SK-N-SH (cell line): Measurements from ENCODE around the gene NWD2. TPM values are rescaled to one million over a fixed set of nuclear protein-coding genes. Genes with fewer than 3 reads are reported as not detected.
"Not testable (repeated sequence)": the region's sequence is repeated elsewhere in the genome, so short reads cannot be mapped to it uniquely, and the experiment has no call there.

Experiments used
- CTCF ChIA-PET: fragments of 300-600, 350-600 bp; formaldehyde crosslinking; extraction: SDS; loops from one replicate; lab custom pipeline; 2021; lab: Yijun Ruan, JAX
- POLR2A ChIA-PET: fragments of 350-600 bp; sonication (Branson Sonifier 250); formaldehyde crosslinking; extraction: SDS; loops from one replicate; lab custom pipeline; 2020; ENCODE audit warnings: antibody characterized with exemption, inconsistent platforms; lab: Yijun Ruan, JAX
- DNase-seq: peaks from one replicate; pipeline ENCODE4 v3.0.0; 2012
- H2AFZ ChIP-seq: fragments of 200-600 bp; sonication (generic); 2 replicates; pipeline ENCODE4 v1.8.1; 2016; ENCODE audit warnings: antibody characterized with exemption, mild to moderate bottlenecking, low read depth
- H3F3A ChIP-seq: fragments of 200-600 bp; sonication (generic); replicated peaks from 2 replicates; pipeline ENCODE3; 2016; ENCODE audit warnings: antibody characterized with exemption, mild to moderate bottlenecking; ENCODE audit not compliant: insufficient read depth
- H3K27ac ChIP-seq, 2 experiments: fragments of 200-500 bp in 1 of 2; fragments of 200-600 bp in 1 of 2; sonication (Bioruptor generic) in 1 of 2; sonication (generic), shearing (Covaris generic) in 1 of 2; 2 replicates each; pipeline versions ENCODE4 v1.5.1 to v1.6.1; 2014 to 2016; ENCODE audit warnings: low read depth in 2 of 2, inconsistent platforms in 1 of 2, low read length in 1 of 2, mild to moderate bottlenecking in 1 of 2, mixed read lengths in 1 of 2
- H3K27me3 ChIP-seq: fragments of 200-600 bp; sonication (generic), shearing (Covaris generic); 2 replicates; pipeline ENCODE4 v1.6.1; 2016; ENCODE audit warnings: mixed run types; ENCODE audit not compliant: insufficient read depth
- H3K36me3 ChIP-seq, 2 experiments: fragments of 200-500 bp in 1 of 2; fragments of 200-600 bp in 1 of 2; sonication (Bioruptor generic) in 1 of 2; sonication (generic) in 1 of 2; replicated peaks in 1 of 2; 2 replicates each; pipeline versions ENCODE3 to v1.5.1; 2014 to 2016; ENCODE audit warnings: low read length in 1 of 2, mild to moderate bottlenecking in 1 of 2; ENCODE audit not compliant: insufficient read depth in 2 of 2, control insufficient read depth in 1 of 2
- H3K4me1 ChIP-seq, 2 experiments: fragments of 200-500 bp in 1 of 2; fragments of 200-600 bp in 1 of 2; sonication (Bioruptor generic) in 1 of 2; sonication (generic), shearing (Covaris generic) in 1 of 2; 2 replicates each; pipeline versions ENCODE4 v1.5.1 to v1.6.1; 2014 to 2016; ENCODE audit warnings: low read depth in 1 of 2, low read length in 1 of 2, mixed run types in 1 of 2; ENCODE audit not compliant: insufficient read depth in 2 of 2, control insufficient read depth in 1 of 2
- H3K4me2 ChIP-seq: fragments of 200-600 bp; sonication (generic), shearing (Covaris generic); 2 replicates; pipeline ENCODE4 v1.6.1; 2017; ENCODE audit warnings: mixed run types
- H3K4me3 ChIP-seq, 2 experiments: fragments of 200-500 bp in 1 of 2; fragments of 200-600 bp in 1 of 2; sonication (Bioruptor generic) in 1 of 2; sonication (generic), shearing (Covaris generic) in 1 of 2; 2 replicates each; pipeline versions ENCODE4 v1.5.1 to v1.8.1; 2014 to 2016; ENCODE audit warnings: low read depth in 2 of 2, inconsistent platforms in 1 of 2, low read length in 1 of 2, mild to moderate bottlenecking in 1 of 2, mixed read lengths in 1 of 2, moderate library complexity in 1 of 2
- H3K79me2 ChIP-seq: fragments of 200-600 bp; sonication (generic); 2 replicates; pipeline ENCODE4 v1.8.1; 2017; ENCODE audit warnings: mild to moderate bottlenecking; ENCODE audit not compliant: insufficient read depth
- H3K9ac ChIP-seq: fragments of 200-600 bp; sonication (generic); 2 replicates; pipeline ENCODE4 v1.6.1; 2017; ENCODE audit warnings: mixed run types
- H3K9me2 ChIP-seq: fragments of 200-600 bp; sonication (generic); 2 replicates; pipeline ENCODE4 v1.6.1; 2017; ENCODE audit warnings: mixed run types
- H3K9me3 ChIP-seq: fragments of 200-600 bp; sonication (generic); 2 replicates; pipeline ENCODE4 v1.6.1; 2017; ENCODE audit warnings: mixed run types, mild to moderate bottlenecking, moderate library complexity
- H4K20me1 ChIP-seq: fragments of 200-600 bp; sonication (generic); 2 replicates; pipeline ENCODE4 v1.6.1; 2017; ENCODE audit warnings: mild to moderate bottlenecking, mixed run types; ENCODE audit not compliant: insufficient read depth
- EZH2phosphoT487 ChIP-seq: fragments of 200-600 bp; sonication (generic); IDR thresholded peaks from 2 replicates; pipeline ENCODE4 v1.6.1; 2017; ENCODE audit warnings: low read depth, mixed run types, mild to moderate bottlenecking, antibody characterized with exemption, moderate library complexity, borderline replicate concordance
- FOXM1 ChIP-seq: IDR thresholded peaks from 2 replicates; pipeline ENCODE4 v1.4.0; 2012; ENCODE audit warnings: low read depth, mild to moderate bottlenecking
- GABPA ChIP-seq: IDR thresholded peaks from 2 replicates; pipeline ENCODE4 v1.4.0; 2012; ENCODE audit warnings: low read depth, mild to moderate bottlenecking
- MEF2A ChIP-seq: IDR thresholded peaks from 2 replicates; pipeline ENCODE4 v1.4.0; 2012; ENCODE audit warnings: low read depth, borderline replicate concordance
- MXI1 ChIP-seq: IDR thresholded peaks from 2 replicates; pipeline ENCODE4 v1.6.1; 2012; ENCODE audit warnings: mild to moderate bottlenecking, low read depth, low read length, improper control_type of control experiment
- NRF1 ChIP-seq: IDR thresholded peaks from 2 replicates; pipeline ENCODE4 v1.6.1; 2012; ENCODE audit warnings: low read depth, mild to moderate bottlenecking, low read length
- POLR2AphosphoS5 ChIP-seq: IDR thresholded peaks from 2 replicates; pipeline ENCODE4 v1.6.1; 2012; ENCODE audit warnings: low read depth, low read length
- RAD21 ChIP-seq: IDR thresholded peaks from 2 replicates; pipeline ENCODE4 v1.6.1; 2012; ENCODE audit warnings: mild to moderate bottlenecking, low read length
- TCF12 ChIP-seq: IDR thresholded peaks from 2 replicates; pipeline ENCODE4 v1.4.0; 2012
- TEAD4 ChIP-seq: IDR thresholded peaks from 2 replicates; pipeline ENCODE4 v1.4.0; 2012; ENCODE audit warnings: mild to moderate bottlenecking, borderline replicate concordance; ENCODE audit not compliant: insufficient read depth
- YY1 ChIP-seq: IDR thresholded peaks from 2 replicates; pipeline ENCODE4 v1.4.0; 2012; ENCODE audit warnings: low read depth, mild to moderate bottlenecking
- WGBS: methylation state at CpG from one replicate; pipeline ENCODE4 v1.1.6; 2017; ENCODE audit warnings: low lambda C conversion rate; 5-methylcytosine and 5-hydroxymethylcytosine counted together
- polyA plus RNA-seq, 3 experiments: library from polyadenylated mRNA; depleted of rRNA; stranded (reverse); fragments of >200 nt; gene quantifications; 2 replicates each; pipeline ENCODE4 v1.2.3, GENCODE V29; 2012
- TF ChIP-seq, protein P1 (sequence below): IDR thresholded peaks from 2 replicates; pipeline ENCODE4; 2012
- TF ChIP-seq, protein P2 (sequence below): IDR thresholded peaks from 2 replicates; pipeline ENCODE4 v1.4.0; 2012; ENCODE audit warnings: low read depth, borderline replicate concordance

The NWD2 gene
- polyA plus RNA-seq, 1 of the 3 experiments (the other 2 are of a cell fraction), result not detected

DNA sequence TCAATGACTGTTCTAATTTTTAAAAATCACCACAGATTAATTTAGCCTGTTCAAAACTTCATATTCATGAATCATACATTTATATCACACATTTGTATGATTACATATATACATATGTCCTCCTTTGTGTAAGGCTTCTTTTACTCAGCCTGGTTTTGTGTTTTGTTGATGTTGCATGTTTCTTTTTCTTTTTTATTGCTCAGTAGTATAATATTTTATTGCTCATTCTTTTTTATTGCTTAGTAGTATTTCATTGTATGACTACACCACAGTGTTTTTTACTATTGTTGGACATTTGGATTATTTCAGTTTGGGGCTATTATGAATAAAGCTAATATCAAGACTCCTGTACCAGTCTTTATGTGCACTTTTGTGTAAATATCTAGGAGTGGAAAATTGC is 243.1 kb downstream of the NWD2 start (continued):
- TF ChIP-seq TEAD4, result no peak
- TF ChIP-seq RAD21, result no peak
- TF ChIP-seq, all 33 proteins: peak for 0

DNA sequence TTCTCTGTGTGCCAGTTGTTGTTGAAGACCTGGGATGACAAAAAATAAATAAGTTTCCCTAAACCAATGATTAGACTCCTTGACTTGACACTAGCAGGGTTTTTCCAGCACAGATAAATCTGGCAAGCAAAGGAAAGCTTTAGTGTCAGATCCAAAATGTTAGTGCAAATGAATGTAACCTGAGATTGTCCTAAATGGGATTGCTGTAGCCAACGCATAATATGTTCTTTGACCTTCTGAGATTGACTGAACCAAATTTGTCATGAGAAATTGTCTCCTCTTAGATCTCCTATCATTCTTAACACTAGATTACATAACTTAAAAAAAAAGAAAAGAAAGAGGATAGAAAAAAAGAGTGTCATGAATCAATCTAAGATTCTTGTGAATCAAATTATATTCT is 245.2 kb downstream of the NWD2 start:
- TF ChIP-seq GABPA (no peak), MEF2A (no peak), EZH2phosphoT487 (no peak), POLR2AphosphoS5 (no peak), NRF1 (no peak)
- TF ChIP-seq, protein P1, sequence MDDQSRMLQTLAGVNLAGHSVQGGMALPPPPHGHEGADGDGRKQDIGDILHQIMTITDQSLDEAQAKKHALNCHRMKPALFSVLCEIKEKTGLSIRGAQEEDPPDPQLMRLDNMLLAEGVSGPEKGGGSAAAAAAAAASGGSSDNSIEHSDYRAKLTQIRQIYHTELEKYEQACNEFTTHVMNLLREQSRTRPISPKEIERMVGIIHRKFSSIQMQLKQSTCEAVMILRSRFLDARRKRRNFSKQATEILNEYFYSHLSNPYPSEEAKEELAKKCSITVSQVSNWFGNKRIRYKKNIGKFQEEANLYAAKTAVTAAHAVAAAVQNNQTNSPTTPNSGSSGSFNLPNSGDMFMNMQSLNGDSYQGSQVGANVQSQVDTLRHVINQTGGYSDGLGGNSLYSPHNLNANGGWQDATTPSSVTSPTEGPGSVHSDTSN, result no peak
- Histone ChIP-seq H3K27ac (no peak overlapping the region), H2AFZ (no peak overlapping the region), H3K36me3 (no peaks in the 10 kb centered on the region), H3K4me1 (no peaks in the 10 kb centered on the region), H3K9me2 (no peaks in the 10 kb centered on the region), H3F3A (no peaks in the 10 kb centered on the region), H3K9ac (no peak overlapping the region), H3K4me2 (no peak overlapping the region), H3K9me3 (no peaks in the 10 kb centered on the region), H3K4me3 (no peak overlapping the region), H4K20me1 (no peaks in the 10 kb centered on the region), H3K79me2 (no peaks in the 10 kb centered on the region), H3K27me3 (no peaks in the 10 kb centered on the region; the same call in 1 of the 2 replicates)
- no peak for DNase-seq
- CTCF ChIA-PET, result no interaction called here
- POLR2A ChIA-PET, result no interaction called here
- WGBS, result 3% methylated on average over 1 of the region's 1 CpG

DNA sequence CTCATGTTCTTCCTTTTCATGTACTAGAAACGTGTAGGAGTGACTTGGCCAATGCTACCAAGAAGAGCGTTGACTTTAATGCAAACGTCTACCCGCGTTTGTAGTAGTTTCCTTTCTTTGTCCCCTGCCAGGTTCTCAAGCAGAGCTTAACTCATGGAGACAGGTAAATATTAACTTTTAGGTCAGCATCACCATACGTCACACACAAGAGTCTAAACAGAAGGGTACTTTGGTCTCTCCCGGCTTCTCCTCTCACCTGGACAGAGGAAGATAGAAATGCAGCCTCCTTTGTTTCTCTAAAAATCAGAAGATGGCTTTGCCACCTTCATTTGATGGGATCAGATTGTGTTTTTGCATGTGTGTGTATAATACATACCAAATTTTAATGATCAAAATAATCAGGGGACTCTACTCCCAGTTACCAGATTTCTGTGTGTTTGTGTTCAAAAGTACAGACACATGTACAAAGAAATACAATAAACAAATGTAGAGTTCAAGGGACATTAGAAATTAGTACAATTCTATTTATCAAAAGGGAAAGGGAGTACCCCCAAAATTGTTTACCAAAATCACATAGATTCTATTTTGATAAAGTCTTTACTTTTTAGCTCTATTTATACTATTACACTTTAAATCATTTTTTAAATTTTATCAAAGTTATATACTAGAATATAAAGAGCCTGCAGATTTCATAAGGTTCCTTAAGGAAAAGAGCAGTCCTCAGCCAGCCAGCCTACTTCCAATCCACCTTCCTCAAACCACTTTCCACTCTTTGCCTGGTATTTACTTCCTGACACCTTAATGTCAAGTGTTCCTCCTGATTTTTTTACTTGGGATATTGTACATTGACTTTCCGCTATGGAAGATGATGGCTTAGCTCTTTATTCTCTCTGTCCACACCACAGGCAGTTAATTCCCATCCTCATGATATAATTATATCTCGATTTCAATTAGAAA is 246.1 kb downstream of the NWD2 start:
- Histone ChIP-seq H2AFZ (no peak overlapping the region), H3K4me2 (no peak overlapping the region), H3K4me1 (no peaks in the 10 kb centered on the region), H4K20me1 (no peaks in the 10 kb centered on the region), H3K4me3 (no peak overlapping the region), H3F3A (no peaks in the 10 kb centered on the region), H3K9me2 (no peaks in the 10 kb centered on the region), H3K36me3 (no peaks in the 10 kb centered on the region), H3K79me2 (no peaks in the 10 kb centered on the region), H3K27me3 (no peaks in the 10 kb centered on the region; the same call in 1 of the 2 replicates), H3K9me3 (no peaks in the 10 kb centered on the region), H3K27ac (no peak overlapping the region), H3K9ac (no peak overlapping the region)
- TF ChIP-seq YY1 (no peak), FOXM1 (no peak), TCF12 (no peak), MXI1 (no peak)
- TF ChIP-seq, protein P2, sequence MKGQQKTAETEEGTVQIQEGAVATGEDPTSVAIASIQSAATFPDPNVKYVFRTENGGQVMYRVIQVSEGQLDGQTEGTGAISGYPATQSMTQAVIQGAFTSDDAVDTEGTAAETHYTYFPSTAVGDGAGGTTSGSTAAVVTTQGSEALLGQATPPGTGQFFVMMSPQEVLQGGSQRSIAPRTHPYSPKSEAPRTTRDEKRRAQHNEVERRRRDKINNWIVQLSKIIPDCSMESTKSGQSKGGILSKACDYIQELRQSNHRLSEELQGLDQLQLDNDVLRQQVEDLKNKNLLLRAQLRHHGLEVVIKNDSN, result no peak
- POLR2A ChIA-PET, result no interaction called here
- no peak for DNase-seq
- WGBS, result 3% methylated on average over 9 of the region's 9 CpGs
- CTCF ChIA-PET, result no interaction called here

DNA sequence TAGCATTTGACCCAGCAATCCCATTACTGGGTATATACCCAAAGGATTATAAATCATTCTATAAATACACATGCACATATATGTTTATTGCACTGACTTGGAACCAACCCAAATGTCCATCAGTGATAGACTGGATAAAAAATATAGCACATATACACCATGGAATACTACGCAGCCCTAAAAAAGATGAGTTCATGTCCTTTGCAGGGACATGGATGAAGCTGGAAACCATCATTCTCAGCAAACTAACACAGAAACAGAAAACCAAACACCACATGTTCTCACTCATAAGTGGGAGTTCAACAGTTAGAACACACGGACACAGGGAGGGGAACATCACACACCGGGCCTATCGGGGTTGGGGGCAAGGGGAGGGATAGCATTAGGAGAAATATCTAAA is 250.8 kb downstream of the NWD2 start:
- WGBS, result 63% methylated on average over 4 of the region's 4 CpGs
- POLR2A ChIA-PET, result not testable (repeated sequence)

More for the DNA sequence above, 250.8 kb downstream of the NWD2 start:
- H3K4me2 ChIP-seq, H3K27me3 ChIP-seq, H3K79me2 ChIP-seq, H3K4me1 ChIP-seq, H2AFZ ChIP-seq, H3K4me3 ChIP-seq, DNase-seq, H3K9me2 ChIP-seq, H3K27ac ChIP-seq, H3F3A ChIP-seq, CTCF ChIA-PET, H3K9me3 ChIP-seq, H3K9ac ChIP-seq, H3K36me3 ChIP-seq, H4K20me1 ChIP-seq: not testable (repeated sequence)
